HG02763 (cell line): ENCODE data around the gene PPP1R14C.

ENCODE experiments used
- ATAC-seq: cut with Tn5 transposase; IDR thresholded peaks from one replicate; pipeline ENCODE4 v1.9.1; 2021; ENCODE audit warnings: mild to moderate bottlenecking, moderate library complexity; ENCODE audit not compliant: unreplicated experiment

Gene PPP1R14C

GRCh38 chr6:150269130-150269856 is 126.4 kb downstream of the PPP1R14C start:
- no peak for ATAC-seq

- ATAC-seq: no peak
Observed at GRCh38 chr6:150269857-150270223, 127.0 kb downstream of the PPP1R14C start.

GRCh38 chr6:150270330-150271052 is 127.6 kb downstream of the PPP1R14C start:
- ATAC-seq: no peak

GRCh38 chr6:150271172-150271500 is 128.3 kb downstream of the PPP1R14C start:
- ATAC-seq: no peak

GRCh38 chr6:150271501-150272263 is 128.8 kb downstream of the PPP1R14C start:
- ATAC-seq: no peak

- ATAC-seq: no peak
Observed at GRCh38 chr6:150272264-150272975, 129.6 kb downstream of the PPP1R14C start.

GRCh38 chr6:150272976-150273315 is 130.1 kb downstream of the PPP1R14C start:
- ATAC-seq: no peak

GRCh38 chr6:150273457-150274309 is 130.8 kb downstream of the PPP1R14C start:
- ATAC-seq: no peak

GRCh38 chr6:150275489-150275888 is 132.6 kb downstream of the PPP1R14C start:
- ATAC-seq: no peak

- ATAC-seq: no peak
Observed at GRCh38 chr6:150276168-150276936, 133.5 kb downstream of the PPP1R14C start.

GRCh38 chr6:150276937-150277742 is 134.3 kb downstream of the PPP1R14C start:
- ATAC-seq: no peak

- ATAC-seq: no peak
Observed at GRCh38 chr6:150279533-150279932, 136.7 kb downstream of the PPP1R14C start.

- no peak for ATAC-seq
Observed at GRCh38 chr6:150280703-150281102, 137.9 kb downstream of the PPP1R14C start.

GRCh38 chr6:150281767-150282166 is 138.9 kb downstream of the PPP1R14C start:
- no peak for ATAC-seq

GRCh38 chr6:150282806-150283205 is 140.0 kb downstream of the PPP1R14C start:
- no peak for ATAC-seq

- no peak for ATAC-seq
Observed at GRCh38 chr6:150286460-150286859, 143.6 kb downstream of the PPP1R14C start.

- no peak for ATAC-seq
Observed at GRCh38 chr6:150286912-150287311, 144.1 kb downstream of the PPP1R14C start.

GRCh38 chr6:150288456-150288855 is 145.6 kb downstream of the PPP1R14C start:
- ATAC-seq: no peak
